HG03571 (cell line): Measurements from ENCODE around the gene TTLL9.

Experiments
- ATAC-seq: cut with Tn5 transposase; IDR thresholded peaks from one replicate; pipeline ENCODE4 v1.9.1; 2021; ENCODE audit not compliant: unreplicated experiment

The TTLL9 gene

GRCh38 chr20:31879143-31879987, 8.9 kb downstream of the TTLL9 start:
- ATAC-seq: peak; percentile 60

GRCh38 chr20:31881945-31882344, 11.5 kb downstream of the TTLL9 start:
- no peak for ATAC-seq

- ATAC-seq: no peak
Measured at GRCh38 chr20:31883829-31884228, 13.4 kb downstream of the TTLL9 start.

- ATAC-seq: no peak
Measured at GRCh38 chr20:31890646-31891045, 20.2 kb downstream of the TTLL9 start.

- peak; percentile 89 for ATAC-seq
Measured at GRCh38 chr20:31894980-31895675, 24.7 kb downstream of the TTLL9 start.

GRCh38 chr20:31896049-31896448, 25.6 kb downstream of the TTLL9 start:
- no peak for ATAC-seq

GRCh38 chr20:31897541-31897940, 27.1 kb downstream of the TTLL9 start:
- no peak for ATAC-seq

- no peak for ATAC-seq
Measured at GRCh38 chr20:31901615-31902014, 31.2 kb downstream of the TTLL9 start.

- ATAC-seq: no peak
Measured at GRCh38 chr20:31903627-31904386, 33.4 kb downstream of the TTLL9 start.

- ATAC-seq: no peak
Measured at GRCh38 chr20:31906001-31906400, 35.6 kb downstream of the TTLL9 start.

- no peak for ATAC-seq
Measured at GRCh38 chr20:31907046-31907445, 36.6 kb downstream of the TTLL9 start.

GRCh38 chr20:31908016-31908415, 37.6 kb downstream of the TTLL9 start:
- no peak for ATAC-seq

GRCh38 chr20:31908424-31908823, 38.0 kb downstream of the TTLL9 start:
- ATAC-seq: no peak

GRCh38 chr20:31909253-31910070, 39.0 kb downstream of the TTLL9 start:
- ATAC-seq: no peak

GRCh38 chr20:31910071-31910803, 39.8 kb downstream of the TTLL9 start:
- no peak for ATAC-seq

- no peak for ATAC-seq
Measured at GRCh38 chr20:31913431-31914157, 43.2 kb downstream of the TTLL9 start.

GRCh38 chr20:31914170-31914569, 43.7 kb downstream of the TTLL9 start:
- no peak for ATAC-seq

GRCh38 chr20:31915491-31916280, 45.3 kb downstream of the TTLL9 start:
- no peak for ATAC-seq

GRCh38 chr20:31916708-31917107, 46.3 kb downstream of the TTLL9 start:
- ATAC-seq: no peak
